Femur (tissue), 1 donor: ENCODE measurements around the gene ADRA2C.

ENCODE experiments used
- DNase-seq: peaks from one replicate; pipeline ENCODE4 v3.0.0-alpha.2; 2017

ADRA2C gene

GRCh38 chr4:3779509-3779908 lies 13.3 kb downstream of the ADRA2C start:
- no peak for DNase-seq

- no peak for DNase-seq
Measured at GRCh38 chr4:3780347-3781171, 14.4 kb downstream of the ADRA2C start.

- no peak for DNase-seq
Measured at GRCh38 chr4:3781193-3781886, 15.2 kb downstream of the ADRA2C start.

GRCh38 chr4:3781997-3782930 lies 16.1 kb downstream of the ADRA2C start:
- DNase-seq = no peak

- DNase-seq = no peak
Measured at GRCh38 chr4:3783693-3784306, 17.6 kb downstream of the ADRA2C start.

GRCh38 chr4:3784454-3785291 lies 18.5 kb downstream of the ADRA2C start:
- DNase-seq = no peak

- DNase-seq = no peak
Measured at GRCh38 chr4:3785292-3785565, 19.0 kb downstream of the ADRA2C start.

GRCh38 chr4:3786196-3786869 lies 20.1 kb downstream of the ADRA2C start:
- DNase-seq = peak; percentile 59

- no peak for DNase-seq
Measured at GRCh38 chr4:3787489-3788365, 21.5 kb downstream of the ADRA2C start.

GRCh38 chr4:3788366-3788660 lies 22.1 kb downstream of the ADRA2C start:
- DNase-seq = no peak

GRCh38 chr4:3789587-3789986 lies 23.4 kb downstream of the ADRA2C start:
- no peak for DNase-seq

- DNase-seq = no peak
Measured at GRCh38 chr4:3790006-3790561, 23.9 kb downstream of the ADRA2C start.

- no peak for DNase-seq
Measured at GRCh38 chr4:3791256-3791655, 25.1 kb downstream of the ADRA2C start.

GRCh38 chr4:3791910-3792542 lies 25.8 kb downstream of the ADRA2C start:
- DNase-seq = peak; percentile 63

- no peak for DNase-seq
Measured at GRCh38 chr4:3792813-3793212, 26.6 kb downstream of the ADRA2C start.

- no peak for DNase-seq
Measured at GRCh38 chr4:3793545-3793944, 27.4 kb downstream of the ADRA2C start.

GRCh38 chr4:3796960-3797359 lies 30.8 kb downstream of the ADRA2C start:
- DNase-seq = no peak

- no peak for DNase-seq
Measured at GRCh38 chr4:3797831-3798790, 31.9 kb downstream of the ADRA2C start.

- no peak for DNase-seq
Measured at GRCh38 chr4:3799496-3799895, 33.3 kb downstream of the ADRA2C start.
